ENCODE results near the gene NR2F1-AS1.

- TF ChIP-seq ZNF70 (CRISPR knock-in tag; IDR thresholded peaks at IDR 0.05) (no peak), BACH2 (CRISPR knock-in tag; IDR thresholded peaks at IDR 0.05; ENCODE audit: borderline replicate concordance) (no peak), PATZ1 (CRISPR knock-in tag; IDR thresholded peaks at IDR 0.05; ENCODE audit: borderline replicate concordance) (no peak), ZNF565 (CRISPR knock-in tag; conservative IDR thresholded peaks at IDR 0.05; ENCODE audit: low read depth) (no peak), RARB (CRISPR knock-in tag; IDR thresholded peaks at IDR 0.05) (no peak), ZFP30 (CRISPR knock-in tag; IDR thresholded peaks at IDR 0.05) (no peak), ZFP3 (CRISPR knock-in tag; IDR thresholded peaks at IDR 0.05) (no peak), SNAI2 (CRISPR knock-in tag; IDR thresholded peaks at IDR 0.05) (no peak)
- TF ChIP-seq, protein P1, sequence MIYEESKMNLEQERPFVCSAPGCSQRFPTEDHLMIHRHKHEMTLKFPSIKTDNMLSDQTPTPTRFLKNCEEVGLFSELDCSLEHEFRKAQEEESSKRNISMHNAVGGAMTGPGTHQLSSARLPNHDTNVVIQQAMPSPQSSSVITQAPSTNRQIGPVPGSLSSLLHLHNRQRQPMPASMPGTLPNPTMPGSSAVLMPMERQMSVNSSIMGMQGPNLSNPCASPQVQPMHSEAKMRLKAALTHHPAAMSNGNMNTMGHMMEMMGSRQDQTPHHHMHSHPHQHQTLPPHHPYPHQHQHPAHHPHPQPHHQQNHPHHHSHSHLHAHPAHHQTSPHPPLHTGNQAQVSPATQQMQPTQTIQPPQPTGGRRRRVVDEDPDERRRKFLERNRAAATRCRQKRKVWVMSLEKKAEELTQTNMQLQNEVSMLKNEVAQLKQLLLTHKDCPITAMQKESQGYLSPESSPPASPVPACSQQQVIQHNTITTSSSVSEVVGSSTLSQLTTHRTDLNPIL (CRISPR knock-in tag; IDR thresholded peaks at IDR 0.05; ENCODE audit: low read depth) = no peak
Observed at GRCh38 chr5:93532370-93532769, 48.6 kb downstream of the NR2F1-AS1 start.
